COR-L47 (cell line): ENCODE measurements around the gene CPNE2.

Experiments used
- DNase-seq: peaks from one replicate; lab custom pipeline; 2025; lab: John Stamatoyannopoulos, UW

Gene CPNE2

DNA sequence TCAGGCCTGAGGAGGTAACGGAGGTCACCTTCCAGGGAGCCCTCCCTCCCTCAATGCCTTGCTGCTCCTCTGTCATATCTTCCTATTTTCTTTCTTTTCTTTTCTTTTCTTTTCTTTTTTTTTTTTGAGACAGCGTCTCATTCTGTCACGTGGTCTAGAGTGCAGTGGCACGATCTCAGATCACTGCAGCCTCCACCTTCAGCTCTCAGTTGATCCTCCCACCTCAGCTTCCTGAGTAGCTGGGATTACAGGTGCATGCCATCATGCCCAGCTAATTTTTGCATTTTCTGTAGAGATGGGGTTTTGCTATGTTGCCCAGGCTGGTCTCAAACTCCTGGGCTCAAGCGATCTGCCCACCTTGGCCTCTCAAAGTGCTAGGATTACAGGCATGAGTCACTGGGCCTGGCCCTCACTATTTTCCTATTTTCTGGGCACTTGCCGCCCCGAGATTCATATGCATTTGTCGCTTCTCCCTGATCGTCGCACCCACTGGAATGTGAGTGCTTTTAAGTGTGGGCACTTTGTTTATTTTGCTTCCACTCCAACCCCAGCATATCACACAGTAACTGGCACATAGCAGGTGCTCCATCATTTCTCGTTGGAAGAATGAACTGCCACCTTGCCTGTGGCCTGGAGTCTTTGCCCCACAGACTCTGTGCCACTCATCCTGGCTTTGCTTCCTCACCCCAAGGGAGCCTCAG lies 31.7 kb downstream of the CPNE2 start:
- DNase-seq = no peak

- DNase-seq = no peak
Observed at GRCh38 chr16:57125376-57125775, 33.0 kb downstream of the CPNE2 start.

DNA sequence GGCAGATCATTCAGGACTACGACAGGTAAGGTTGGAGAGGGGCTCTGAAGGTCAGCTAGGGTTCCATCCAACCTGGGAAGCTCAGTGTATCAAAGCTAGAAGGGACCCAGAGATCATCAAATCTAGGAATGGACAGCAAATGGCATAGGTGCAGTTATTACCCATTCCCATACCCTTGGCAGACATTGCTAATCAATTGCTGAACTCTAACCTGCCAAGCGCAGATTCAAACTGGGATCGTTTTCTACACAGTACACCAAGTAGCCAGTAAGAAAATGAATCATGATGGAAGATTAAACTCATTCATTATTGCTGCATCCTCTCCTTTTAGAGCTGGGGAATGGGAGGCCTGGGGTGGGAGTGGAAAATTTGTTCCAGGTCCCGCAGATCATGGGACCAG lies 33.6 kb downstream of the CPNE2 start:
- DNase-seq = no peak

GRCh38 chr16:57126411-57126810 lies 34.0 kb downstream of the CPNE2 start:
- no peak for DNase-seq

GRCh38 chr16:57127037-57127763 lies 34.8 kb downstream of the CPNE2 start:
- DNase-seq = no peak

DNA sequence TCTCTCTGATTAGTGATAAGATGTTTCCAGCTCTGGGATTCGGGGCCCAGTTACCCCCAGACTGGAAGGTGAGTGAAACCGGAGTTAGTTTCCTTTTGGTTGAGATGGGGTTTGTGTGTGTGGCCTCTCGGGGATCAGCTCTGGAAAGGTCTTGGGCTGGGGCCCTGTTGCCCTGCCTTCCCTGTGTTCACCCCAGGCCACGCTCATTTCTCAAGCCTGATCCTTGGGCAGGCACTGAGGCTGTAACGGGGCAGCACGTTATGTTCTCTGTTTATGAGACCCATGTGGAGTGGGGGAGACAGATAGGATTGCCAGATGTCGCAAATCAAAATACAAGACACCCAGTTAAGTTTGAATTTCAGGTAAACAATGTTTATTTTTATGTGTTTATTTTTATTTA lies 35.5 kb downstream of the CPNE2 start:
- no peak for DNase-seq

DNA sequence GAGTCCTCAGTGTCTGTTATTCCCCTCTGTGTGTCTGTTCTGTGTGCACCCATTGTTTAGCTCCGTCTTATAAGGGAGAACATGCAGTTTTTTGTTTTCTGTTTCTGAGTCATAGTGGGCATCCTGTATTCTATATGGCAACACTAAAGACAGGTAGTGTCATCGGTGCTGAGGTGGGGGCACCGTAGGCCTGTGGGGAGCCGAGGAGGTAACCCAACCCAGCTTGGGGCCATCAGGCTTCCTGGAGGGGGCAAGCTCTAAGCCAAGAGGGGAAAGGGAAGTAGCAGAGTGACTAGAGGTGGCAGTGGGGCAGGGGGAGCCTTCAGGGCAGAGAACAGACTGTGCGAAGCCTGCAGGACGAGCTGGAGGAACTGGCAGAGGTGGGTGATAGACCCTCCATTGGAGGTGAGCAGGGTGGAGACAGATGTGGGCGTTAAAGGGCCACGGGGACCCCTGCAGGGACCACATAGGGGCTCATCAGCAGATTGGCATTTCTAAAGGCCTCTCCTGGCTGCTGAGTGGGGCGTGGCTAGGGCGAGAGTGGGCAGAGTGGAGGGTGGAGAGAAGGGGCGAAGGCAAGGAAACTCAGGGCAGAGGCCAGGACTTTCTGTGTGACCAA lies 36.5 kb downstream of the CPNE2 start:
- DNase-seq = no peak

GRCh38 chr16:57130950-57131321 lies 38.6 kb downstream of the CPNE2 start:
- DNase-seq = no peak

DNA sequence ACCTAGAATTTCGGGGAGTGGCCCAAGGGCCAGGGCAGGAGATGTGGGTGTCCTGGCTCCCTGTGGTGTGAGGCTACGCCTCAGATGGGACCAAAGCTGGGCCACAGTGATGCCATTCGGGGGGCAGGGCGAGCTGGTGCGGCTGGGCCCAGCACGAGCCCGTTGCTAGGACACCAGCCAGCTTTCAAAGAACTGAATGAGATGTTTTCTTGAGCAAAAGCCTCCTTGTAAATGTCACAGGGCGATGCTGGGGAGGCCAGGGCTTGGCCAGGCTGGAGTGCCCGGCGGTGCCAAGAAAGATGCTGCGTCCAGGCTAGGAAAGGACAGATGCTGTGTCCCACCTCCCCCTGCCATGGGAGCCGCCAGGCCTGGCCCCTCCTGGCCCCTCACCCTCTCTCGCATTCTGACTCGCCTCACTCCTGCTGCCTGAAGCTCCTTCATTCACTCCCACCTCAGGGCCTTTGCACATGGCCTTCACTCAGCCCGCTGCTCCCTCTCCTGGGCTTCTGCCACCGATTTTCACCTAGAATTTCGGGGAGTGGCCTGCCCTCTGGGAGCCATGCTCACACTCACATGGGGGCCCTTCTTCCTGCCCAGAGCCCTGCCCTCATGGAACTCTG lies 39.1 kb downstream of the CPNE2 start:
- DNase-seq = no peak

- DNase-seq = no peak
Observed at GRCh38 chr16:57132470-57132869, 40.1 kb downstream of the CPNE2 start.

- DNase-seq = no peak
Observed at GRCh38 chr16:57133031-57133430, 40.6 kb downstream of the CPNE2 start.

DNA sequence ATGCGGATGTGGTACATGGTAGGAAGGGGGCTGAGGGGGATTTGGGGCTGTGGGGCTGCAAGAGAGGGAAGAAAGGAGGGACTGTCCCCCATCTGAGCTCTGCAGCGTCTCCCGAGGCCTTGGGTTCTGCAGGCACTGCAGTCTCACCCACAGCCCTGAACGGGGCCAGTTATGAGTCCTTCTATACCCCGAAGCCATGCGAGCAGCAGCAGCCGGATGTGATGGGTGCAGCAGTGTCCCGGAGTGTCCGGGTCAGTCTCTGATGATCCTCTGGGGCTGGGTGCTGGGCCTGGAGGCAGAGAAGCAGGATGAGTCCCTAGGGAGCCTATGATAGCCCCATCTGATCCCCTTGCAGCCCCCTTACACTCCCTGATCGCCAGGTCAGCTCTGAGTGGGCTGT lies 41.5 kb downstream of the CPNE2 start:
- no peak for DNase-seq

DNA sequence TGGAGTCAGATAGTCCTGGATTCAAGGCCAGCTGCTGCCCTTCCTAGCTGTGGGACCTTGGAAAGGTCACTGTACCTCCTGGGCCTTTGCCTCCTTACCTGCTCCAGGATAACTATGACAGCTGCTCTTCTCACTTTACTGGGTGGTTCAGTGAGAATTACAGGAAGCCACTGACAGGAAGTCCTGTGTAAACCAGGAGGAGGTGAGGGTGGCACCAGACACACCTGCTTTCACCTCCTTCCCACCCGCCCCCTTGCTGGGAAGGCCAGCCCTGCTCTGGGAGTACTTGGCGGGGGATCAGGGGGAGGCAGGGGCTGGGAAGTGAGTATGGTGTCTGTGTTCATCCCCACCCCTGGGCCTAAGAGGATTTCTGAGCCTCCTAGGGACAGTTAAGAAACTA lies 42.6 kb downstream of the CPNE2 start:
- DNase-seq = peak; percentile 74

DNA sequence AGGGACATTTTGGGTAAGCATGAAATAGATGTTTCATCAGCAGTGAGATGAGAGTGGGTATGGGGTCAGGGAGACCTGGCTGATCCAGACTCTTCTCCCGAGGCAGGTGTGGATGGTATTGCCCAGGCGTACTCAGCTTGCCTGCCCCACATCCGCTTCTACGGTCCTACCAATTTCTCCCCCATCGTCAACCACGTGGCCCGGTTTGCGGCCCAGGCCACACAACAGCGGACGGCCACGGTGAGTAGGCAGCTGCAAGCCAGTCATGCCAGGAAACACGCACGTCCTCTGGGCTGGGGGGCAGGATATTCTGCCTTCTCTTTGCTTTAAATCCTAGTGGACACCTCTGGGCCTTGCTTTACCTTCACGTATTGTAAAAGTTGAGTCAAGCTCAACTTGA lies 44.7 kb downstream of the CPNE2 start:
- no peak for DNase-seq

GRCh38 chr16:57137566-57138273 lies 45.3 kb downstream of the CPNE2 start:
- DNase-seq = no peak

GRCh38 chr16:57138281-57138935 lies 46.0 kb downstream of the CPNE2 start:
- no peak for DNase-seq

DNA sequence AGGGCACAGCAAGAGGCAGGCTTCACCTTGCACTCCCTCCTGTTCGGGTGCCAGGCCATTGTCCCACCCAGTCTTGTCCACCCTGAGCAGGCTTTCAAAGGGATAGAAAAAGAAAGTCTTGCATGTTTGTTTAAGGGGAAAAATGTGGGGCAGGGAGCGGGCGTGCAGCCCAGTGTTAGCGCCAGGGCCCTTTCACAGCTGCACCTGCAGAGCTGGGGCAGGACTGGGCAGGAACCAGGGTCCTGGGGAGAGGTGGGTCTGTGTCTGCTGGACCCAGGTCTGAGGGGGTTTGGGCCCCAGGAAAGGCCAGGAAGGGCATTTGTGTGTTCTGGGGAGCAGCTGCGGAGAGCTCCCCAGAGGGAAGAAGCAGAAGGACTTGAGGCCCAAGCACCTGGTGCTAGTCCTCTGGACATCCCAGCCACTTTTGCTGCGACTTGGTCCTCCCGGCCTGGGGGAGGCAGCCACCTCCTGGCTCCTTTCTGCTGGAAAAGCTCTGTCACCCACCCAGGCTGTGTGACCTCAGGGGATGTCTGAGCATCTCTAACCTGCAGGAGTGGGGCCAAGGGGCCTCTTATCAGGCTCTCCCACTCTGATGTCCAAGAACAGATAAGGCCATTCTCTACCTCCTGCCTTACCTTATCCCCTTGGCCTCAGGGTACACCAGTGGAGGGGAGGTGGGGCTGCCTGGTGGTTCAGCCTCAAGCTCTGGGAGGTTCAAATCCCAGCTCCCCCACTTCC lies 48.7 kb downstream of the CPNE2 start:
- DNase-seq = no peak

GRCh38 chr16:57141822-57142631 lies 49.6 kb downstream of the CPNE2 start:
- DNase-seq = no peak

DNA sequence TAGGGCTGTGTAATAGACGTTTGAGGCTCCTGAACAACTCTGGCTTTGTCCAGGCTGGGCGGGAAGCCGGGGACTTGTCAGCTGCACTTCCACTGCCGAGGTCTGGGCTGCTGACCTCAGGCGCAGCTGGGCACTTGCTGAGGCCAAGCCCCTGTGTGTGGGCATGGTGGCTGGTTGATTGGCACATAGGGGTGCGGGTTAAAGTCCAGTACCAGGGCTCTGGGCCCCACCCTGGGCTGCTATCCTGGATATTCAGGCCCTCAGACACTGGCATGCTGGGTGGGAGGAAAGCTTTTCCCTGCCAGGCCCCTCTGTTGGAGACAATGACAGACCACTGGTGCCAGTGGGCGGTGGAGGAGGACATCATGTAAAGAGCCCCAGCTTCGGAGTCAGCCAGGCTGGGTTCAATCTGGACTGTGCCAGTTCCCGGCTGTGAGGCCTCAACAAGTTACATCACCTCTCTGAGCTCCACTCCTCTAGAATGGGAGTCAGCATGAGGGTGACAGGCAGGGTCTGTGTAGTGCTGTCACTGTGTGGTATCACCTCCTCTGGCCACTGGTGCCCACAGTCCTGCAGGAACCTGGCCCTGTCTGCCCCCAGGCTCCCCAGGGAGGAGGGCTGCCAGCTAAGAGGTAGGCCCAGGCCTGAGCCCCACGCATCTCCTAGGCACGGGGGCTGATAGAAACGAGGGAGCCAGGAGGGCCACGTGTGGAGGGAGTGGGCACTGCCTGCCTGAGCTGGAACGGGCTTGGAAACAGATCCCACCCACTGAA lies 51.0 kb downstream of the CPNE2 start:
- DNase-seq = no peak
